SK-N-SH (cell line): Measurements from ENCODE around the gene JAG1. TPM values are rescaled to one million over a fixed set of nuclear protein-coding genes. Genes with fewer than 3 reads are reported as not detected.
A peak's percentile ranks its signal among the peaks of the same experiment; 100 is the strongest.
"Not testable (repeated sequence)": the region's sequence is repeated elsewhere in the genome, so short reads cannot be mapped to it uniquely, and the experiment has no call there.

Source experiments
- CTCF ChIA-PET: fragments of 300-600, 350-600 bp; formaldehyde crosslinking; extraction: SDS; loops from one replicate; lab custom pipeline; 2021; lab: Yijun Ruan, JAX
- POLR2A ChIA-PET: fragments of 350-600 bp; sonication (Branson Sonifier 250); formaldehyde crosslinking; extraction: SDS; loops from one replicate; lab custom pipeline; 2020; ENCODE audit warnings: antibody characterized with exemption, inconsistent platforms; lab: Yijun Ruan, JAX
- DNase-seq: peaks from one replicate; pipeline ENCODE4 v3.0.0; 2012
- H2AFZ ChIP-seq: fragments of 200-600 bp; sonication (generic); 2 replicates; pipeline ENCODE4 v1.8.1; 2016; ENCODE audit warnings: antibody characterized with exemption, mild to moderate bottlenecking, low read depth
- H3F3A ChIP-seq: fragments of 200-600 bp; sonication (generic); replicated peaks from 2 replicates; pipeline ENCODE3; 2016; ENCODE audit warnings: antibody characterized with exemption, mild to moderate bottlenecking; ENCODE audit not compliant: insufficient read depth
- H3K27ac ChIP-seq, 2 experiments: fragments of 200-500 bp in 1 of 2; fragments of 200-600 bp in 1 of 2; sonication (Bioruptor generic) in 1 of 2; sonication (generic), shearing (Covaris generic) in 1 of 2; 2 replicates each; pipeline versions ENCODE4 v1.5.1 to v1.6.1; 2014 to 2016; ENCODE audit warnings: low read depth in 2 of 2, inconsistent platforms in 1 of 2, low read length in 1 of 2, mild to moderate bottlenecking in 1 of 2, mixed read lengths in 1 of 2
- H3K27me3 ChIP-seq: fragments of 200-600 bp; sonication (generic), shearing (Covaris generic); 2 replicates; pipeline ENCODE4 v1.6.1; 2016; ENCODE audit warnings: mixed run types; ENCODE audit not compliant: insufficient read depth
- H3K36me3 ChIP-seq, 2 experiments: fragments of 200-500 bp in 1 of 2; fragments of 200-600 bp in 1 of 2; sonication (Bioruptor generic) in 1 of 2; sonication (generic) in 1 of 2; replicated peaks in 1 of 2; 2 replicates each; pipeline versions ENCODE3 to v1.5.1; 2014 to 2016; ENCODE audit warnings: low read length in 1 of 2, mild to moderate bottlenecking in 1 of 2; ENCODE audit not compliant: insufficient read depth in 2 of 2, control insufficient read depth in 1 of 2
- H3K4me1 ChIP-seq, 2 experiments: fragments of 200-500 bp in 1 of 2; fragments of 200-600 bp in 1 of 2; sonication (Bioruptor generic) in 1 of 2; sonication (generic), shearing (Covaris generic) in 1 of 2; 2 replicates each; pipeline versions ENCODE4 v1.5.1 to v1.6.1; 2014 to 2016; ENCODE audit warnings: low read depth in 1 of 2, low read length in 1 of 2, mixed run types in 1 of 2; ENCODE audit not compliant: insufficient read depth in 2 of 2, control insufficient read depth in 1 of 2
- H3K4me2 ChIP-seq: fragments of 200-600 bp; sonication (generic), shearing (Covaris generic); 2 replicates; pipeline ENCODE4 v1.6.1; 2017; ENCODE audit warnings: mixed run types
- H3K4me3 ChIP-seq, 2 experiments: fragments of 200-500 bp in 1 of 2; fragments of 200-600 bp in 1 of 2; sonication (Bioruptor generic) in 1 of 2; sonication (generic), shearing (Covaris generic) in 1 of 2; 2 replicates each; pipeline versions ENCODE4 v1.5.1 to v1.8.1; 2014 to 2016; ENCODE audit warnings: low read depth in 2 of 2, inconsistent platforms in 1 of 2, low read length in 1 of 2, mild to moderate bottlenecking in 1 of 2, mixed read lengths in 1 of 2, moderate library complexity in 1 of 2
- H3K79me2 ChIP-seq: fragments of 200-600 bp; sonication (generic); 2 replicates; pipeline ENCODE4 v1.8.1; 2017; ENCODE audit warnings: mild to moderate bottlenecking; ENCODE audit not compliant: insufficient read depth
- H3K9ac ChIP-seq: fragments of 200-600 bp; sonication (generic); 2 replicates; pipeline ENCODE4 v1.6.1; 2017; ENCODE audit warnings: mixed run types
- H3K9me2 ChIP-seq: fragments of 200-600 bp; sonication (generic); 2 replicates; pipeline ENCODE4 v1.6.1; 2017; ENCODE audit warnings: mixed run types
- H3K9me3 ChIP-seq: fragments of 200-600 bp; sonication (generic); 2 replicates; pipeline ENCODE4 v1.6.1; 2017; ENCODE audit warnings: mixed run types, mild to moderate bottlenecking, moderate library complexity
- H4K20me1 ChIP-seq: fragments of 200-600 bp; sonication (generic); 2 replicates; pipeline ENCODE4 v1.6.1; 2017; ENCODE audit warnings: mild to moderate bottlenecking, mixed run types; ENCODE audit not compliant: insufficient read depth
- WGBS: methylation state at CpG from one replicate; pipeline ENCODE4 v1.1.6; 2017; ENCODE audit warnings: low lambda C conversion rate; 5-methylcytosine and 5-hydroxymethylcytosine counted together
- polyA plus RNA-seq, 3 experiments: library from polyadenylated mRNA; depleted of rRNA; stranded (reverse); fragments of >200 nt; gene quantifications; 2 replicates each; pipeline ENCODE4 v1.2.3, GENCODE V29; 2012
- small RNA-seq, 7 experiments: library from RNA; depleted of rRNA; stranded (forward); fragments of <200 nt; gene quantifications; one replicate each; pipeline ENCODE3, GENCODE V24; 2012

Gene JAG1
- polyA plus RNA-seq, 1 of the 3 experiments (the other 2 are of a cell fraction) = 6.0 TPM

- H4K20me1 ChIP-seq, H3K9ac ChIP-seq, POLR2A ChIA-PET, H2AFZ ChIP-seq, DNase-seq, CTCF ChIA-PET, H3K27me3 ChIP-seq, H3K9me3 ChIP-seq, H3K9me2 ChIP-seq, H3K4me2 ChIP-seq, H3K4me3 ChIP-seq, H3K79me2 ChIP-seq, H3K36me3 ChIP-seq: not testable (repeated sequence)
- WGBS = 98% methylated on average over 10 of the region's 10 CpGs
- Histone ChIP-seq H3F3A (peaks cover 30% of the 10 kb centered on the region), H3K27ac (peak overlapping the region in 1 of 2 experiments; percentile 94; a peak in 2 of 4 replicates), H3K4me1 (peaks cover 3 to 16% of the 10 kb centered on the region in 2 experiments)
These were observed 83.4 kb downstream of the JAG1 start for GRCh38 chr20:10590446-10590845.

Small RNAs within 50 kb of the gene (small RNA-seq; reads per million reads assigned to genes)
- 0 reads per million in 7 experiments for gene MIR6870

Other genes starting within 250 kb of the JAG1 start
- 10.1 and 13.3 TPM in 2 replicates for gene MKKS, start 239.8 kb downstream of the JAG1 start, polyA plus RNA-seq (2012; rRNA removed)
- gene SLX4IP, start 238.7 kb downstream of the JAG1 start, polyA plus RNA-seq (2012; rRNA removed) = 1.3 and 1.6 TPM in 2 replicates